ENCODE measurements around the gene NOS1. TPM values are rescaled to one million over a fixed set of nuclear protein-coding genes. Genes with fewer than 3 reads are reported as not detected.

NOS1 gene
- total and polyA plus RNA-seq, 2 of the 8 experiments (the other 6 are each of a cell fraction or from before 2014, with no cell fraction given): 1.5 to 2.0 TPM

DNA sequence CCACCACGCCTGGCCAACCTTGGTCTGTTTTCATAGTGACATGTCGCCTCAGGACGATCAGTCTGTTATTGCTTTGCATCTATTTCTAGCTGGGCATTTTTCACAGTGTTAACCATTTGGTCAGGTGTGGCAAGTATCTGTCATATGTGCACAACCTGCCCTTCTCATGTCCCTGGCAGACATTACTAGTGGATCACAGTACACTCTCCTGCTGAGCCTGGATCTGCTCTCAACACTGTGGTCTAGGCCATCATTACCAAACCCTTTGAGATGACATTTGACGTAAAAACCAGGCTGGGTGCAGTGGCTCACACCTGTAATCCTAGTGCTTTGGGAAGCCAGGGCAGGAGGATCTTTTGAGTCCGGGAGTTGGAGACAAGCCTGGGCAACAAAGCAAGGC lies 29.4 kb upstream of the NOS1 start (continued):
- TF ChIP-seq RNF2 (IDR thresholded peaks at IDR 0.05; ENCODE audit: borderline replicate concordance, low read depth, low read length, missing control alignments, poor library complexity, severe bottlenecking) (no peak), NRF1 (IDR thresholded peaks at IDR 0.05; ENCODE audit: low read depth, low read length) (no peak), TAF1 (IDR thresholded peaks at IDR 0.05; ENCODE audit: low read depth, low read length) (no peak)

All from H1 (cell line).